Omental fat pad (tissue), 4 donors: ENCODE measurements around the gene PDZRN4. TPM values are rescaled to one million over a fixed set of nuclear protein-coding genes. Genes with fewer than 3 reads are reported as not detected.

Experiments
- ATAC-seq: fragments of 150-250 bp; one replicate; pipeline ENCODE4 v1.9.1; 2016; ENCODE audit warnings: mild to moderate bottlenecking, moderate library complexity; ENCODE audit not compliant: low FRiP score
- DNase-seq: peaks from one replicate; pipeline ENCODE4 v3.0.0-alpha.2; 2019; ENCODE audit warnings: low spot score
- total RNA-seq, 4 donors: library from RNA; depleted of rRNA; stranded (reverse); fragments of >200 nt; gene quantifications; one replicate each; pipeline ENCODE4 v1.1.0, GENCODE V29; 2016
- TF ChIP-seq, protein P1 (sequence below), 3 donors: fragments of 450-650 bp; IDR thresholded peaks; one replicate each; pipeline ENCODE4 v1.5.1; 2016 to 2017; ENCODE audit warnings: antibody characterized with exemption in 3 of 3, mild to moderate bottlenecking in 3 of 3, moderate library complexity in 2 of 3

The PDZRN4 gene
- total RNA-seq, 4 donors from 2014 or later = 1.0 to 9.7 (median 4.3) TPM

DNA sequence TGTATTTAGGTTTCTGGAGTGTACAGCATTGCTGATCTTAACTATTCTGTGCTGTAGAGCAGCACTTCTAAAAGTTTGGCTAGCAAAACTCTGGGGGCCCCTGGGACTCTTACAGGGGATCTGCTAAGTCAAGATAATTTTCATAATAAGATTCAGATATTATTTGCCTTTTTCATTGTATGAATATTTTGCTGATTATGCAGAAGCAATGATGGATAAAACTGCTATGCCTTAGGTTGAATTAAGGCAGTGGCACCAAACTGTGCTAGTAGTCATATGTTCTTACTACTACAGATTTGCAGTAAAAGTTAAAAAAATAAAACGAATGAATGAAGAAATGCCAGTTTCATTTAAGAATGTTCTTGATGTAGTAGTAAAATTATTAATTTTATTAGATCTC lies 160.1 kb downstream of the PDZRN4 start:
- DNase-seq = no peak
- no peak for ATAC-seq

DNA sequence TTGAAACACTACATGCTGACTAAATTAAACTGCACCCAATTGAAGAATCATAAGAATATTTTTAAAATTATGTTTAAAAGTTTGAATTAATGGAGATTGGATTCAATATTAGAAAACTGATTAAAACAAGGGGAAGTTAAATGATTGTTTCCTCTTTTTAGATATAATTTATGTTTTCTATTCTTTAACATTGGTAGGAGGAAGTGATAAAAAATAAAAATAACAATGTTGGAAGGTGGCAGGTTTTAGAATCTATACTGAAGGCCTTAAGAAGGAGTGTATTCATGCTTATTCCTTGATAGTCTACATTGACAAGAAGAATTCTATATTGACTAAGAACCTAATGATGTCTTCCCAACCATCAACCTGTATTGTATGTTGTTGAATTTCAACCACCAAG lies 168.1 kb downstream of the PDZRN4 start:
- DNase-seq = no peak
- TF ChIP-seq, protein P1, sequence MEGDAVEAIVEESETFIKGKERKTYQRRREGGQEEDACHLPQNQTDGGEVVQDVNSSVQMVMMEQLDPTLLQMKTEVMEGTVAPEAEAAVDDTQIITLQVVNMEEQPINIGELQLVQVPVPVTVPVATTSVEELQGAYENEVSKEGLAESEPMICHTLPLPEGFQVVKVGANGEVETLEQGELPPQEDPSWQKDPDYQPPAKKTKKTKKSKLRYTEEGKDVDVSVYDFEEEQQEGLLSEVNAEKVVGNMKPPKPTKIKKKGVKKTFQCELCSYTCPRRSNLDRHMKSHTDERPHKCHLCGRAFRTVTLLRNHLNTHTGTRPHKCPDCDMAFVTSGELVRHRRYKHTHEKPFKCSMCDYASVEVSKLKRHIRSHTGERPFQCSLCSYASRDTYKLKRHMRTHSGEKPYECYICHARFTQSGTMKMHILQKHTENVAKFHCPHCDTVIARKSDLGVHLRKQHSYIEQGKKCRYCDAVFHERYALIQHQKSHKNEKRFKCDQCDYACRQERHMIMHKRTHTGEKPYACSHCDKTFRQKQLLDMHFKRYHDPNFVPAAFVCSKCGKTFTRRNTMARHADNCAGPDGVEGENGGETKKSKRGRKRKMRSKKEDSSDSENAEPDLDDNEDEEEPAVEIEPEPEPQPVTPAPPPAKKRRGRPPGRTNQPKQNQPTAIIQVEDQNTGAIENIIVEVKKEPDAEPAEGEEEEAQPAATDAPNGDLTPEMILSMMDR (IDR thresholded peaks at IDR 0.05) = no peak
- no peak for ATAC-seq

More for the DNA sequence above, 160.1 kb downstream of the PDZRN4 start:
- TF ChIP-seq, protein P1 (IDR thresholded peaks at IDR 0.05) = no peak

DNA sequence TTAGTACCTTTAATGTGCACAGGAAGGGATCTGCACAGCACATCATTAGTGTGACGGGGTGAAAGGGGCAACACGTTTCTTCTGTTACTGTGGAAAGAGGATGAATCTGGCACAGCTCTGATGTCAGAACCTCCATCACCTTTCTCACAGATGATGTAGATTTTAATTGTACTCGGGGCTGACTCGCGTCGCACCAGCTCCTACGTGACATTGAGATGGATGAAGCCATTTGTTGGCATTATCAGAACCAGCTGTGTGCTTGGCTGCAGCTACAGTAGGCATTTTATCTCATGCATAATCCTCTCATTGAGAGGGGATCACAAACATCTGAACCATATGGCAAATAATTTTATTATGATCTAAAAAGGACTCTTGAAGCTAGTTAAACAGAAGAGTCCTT lies 173.6 kb downstream of the PDZRN4 start:
- ATAC-seq (no peak), DNase-seq (no peak)
- TF ChIP-seq, protein P1 (IDR thresholded peaks at IDR 0.05) = no peak

DNA sequence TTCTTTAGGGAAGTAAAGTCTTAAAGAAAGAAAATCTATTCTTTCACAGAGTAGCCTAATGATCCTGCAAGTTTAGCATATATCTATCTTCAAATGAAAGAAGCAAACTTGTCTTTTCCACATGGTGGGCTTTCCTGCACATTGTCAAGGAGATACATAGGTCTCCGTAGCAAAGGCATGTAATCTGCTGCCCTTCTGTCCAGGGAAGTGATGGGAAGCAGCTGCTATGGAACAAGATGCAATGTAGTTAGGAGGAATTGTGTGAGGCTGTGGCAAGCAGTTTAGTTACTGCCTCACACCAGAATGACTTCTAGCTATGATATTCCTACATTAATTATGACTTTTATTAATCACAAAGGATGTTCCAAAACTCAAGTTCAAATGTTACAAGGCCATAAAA lies 174.4 kb downstream of the PDZRN4 start:
- ATAC-seq = no peak
- TF ChIP-seq, protein P1 (IDR thresholded peaks at IDR 0.05) = no peak
- DNase-seq = no peak

DNA sequence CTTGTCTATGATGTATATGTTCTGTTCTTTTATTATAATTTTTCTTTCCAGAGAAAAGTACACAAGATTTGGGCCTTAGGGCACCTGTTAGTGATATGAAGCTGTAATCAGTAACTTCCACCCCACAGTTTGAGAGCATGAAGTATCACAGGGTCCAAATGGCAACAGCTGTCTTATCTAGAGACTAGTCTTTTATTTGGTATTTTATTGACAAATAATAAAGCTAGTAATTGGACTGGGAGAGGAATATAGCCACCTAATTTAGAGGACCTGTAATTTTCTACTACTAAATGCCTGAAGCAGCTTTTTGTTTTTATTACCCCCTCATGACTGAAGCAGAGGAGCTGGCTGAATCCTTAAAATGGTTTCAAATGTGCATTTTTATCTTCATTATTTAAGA lies 174.8 kb downstream of the PDZRN4 start:
- ATAC-seq (no peak), DNase-seq (no peak)
- TF ChIP-seq, protein P1 (IDR thresholded peaks at IDR 0.05) = no peak

DNA sequence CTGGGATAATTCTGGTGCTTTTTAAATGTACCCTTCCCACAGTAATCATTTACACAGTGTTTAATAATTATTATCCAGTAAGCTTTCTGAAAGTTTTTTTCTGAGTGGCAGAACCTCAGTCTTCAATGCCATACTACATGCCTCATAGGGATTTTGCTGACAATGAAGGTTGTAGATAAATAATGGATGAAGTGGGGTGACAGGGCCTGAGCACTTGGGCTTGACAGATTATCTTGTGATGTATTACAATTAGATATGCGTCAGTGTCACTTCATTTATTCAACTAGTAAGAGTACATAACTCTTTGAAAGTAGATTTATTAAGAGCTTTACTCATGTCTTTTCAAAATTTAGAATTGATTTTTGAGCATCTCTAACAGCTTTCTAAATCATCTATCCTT lies 176.1 kb downstream of the PDZRN4 start:
- DNase-seq (no peak), ATAC-seq (no peak)
- TF ChIP-seq, protein P1 (IDR thresholded peaks at IDR 0.05) = no peak

DNA sequence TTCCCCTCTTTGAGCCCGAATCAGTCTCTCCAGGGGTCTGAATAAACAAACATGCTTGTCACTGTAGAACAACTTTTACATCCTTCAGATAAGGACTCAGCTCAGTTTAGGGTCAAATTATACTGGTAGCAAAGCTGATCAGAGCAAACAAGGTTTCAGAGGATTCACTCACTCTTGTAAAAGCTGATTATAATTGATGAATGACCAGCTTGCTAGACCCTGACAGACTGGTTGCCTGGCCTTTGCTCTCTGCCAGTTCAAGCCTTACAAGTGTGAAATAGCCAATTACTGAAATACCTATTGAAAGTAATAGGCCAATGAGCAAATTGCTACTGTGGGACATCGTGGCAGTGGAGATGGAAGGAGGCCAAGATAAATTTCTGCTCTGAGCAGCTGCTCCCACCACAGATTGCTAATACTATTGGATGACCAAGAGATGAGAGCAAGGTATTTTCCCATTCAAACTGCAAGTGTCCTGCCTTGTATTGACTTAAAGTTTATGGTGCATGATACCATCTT lies 177.6 kb downstream of the PDZRN4 start:
- TF ChIP-seq, protein P1 (IDR thresholded peaks at IDR 0.05) = no peak
- DNase-seq (no peak), ATAC-seq (no peak)
